ENCODE results near the gene LRRC39.

DNA sequence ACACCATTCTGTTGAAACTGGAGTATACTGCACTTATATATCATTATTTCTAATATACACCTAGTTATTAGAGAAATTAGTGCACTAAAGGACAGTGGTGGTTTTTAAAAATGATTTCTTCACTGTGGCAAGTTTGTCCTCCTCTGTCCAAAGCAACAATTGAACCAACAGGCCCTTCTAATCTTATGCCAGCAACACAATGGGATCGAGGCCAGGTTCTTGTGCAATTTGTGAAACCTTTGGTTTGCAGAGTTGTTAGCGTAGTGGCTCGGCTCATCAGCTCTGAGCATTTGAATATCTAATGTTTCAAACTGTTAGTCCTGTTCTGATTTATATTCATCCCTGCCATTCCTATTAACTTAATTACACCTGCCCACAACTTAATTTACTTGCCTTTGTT, 9.9 kb upstream of the LRRC39 start:
- no peak for TF ChIP-seq POLR2A (IDR thresholded peaks at IDR 0.05)
- TF ChIP-seq, protein P1, sequence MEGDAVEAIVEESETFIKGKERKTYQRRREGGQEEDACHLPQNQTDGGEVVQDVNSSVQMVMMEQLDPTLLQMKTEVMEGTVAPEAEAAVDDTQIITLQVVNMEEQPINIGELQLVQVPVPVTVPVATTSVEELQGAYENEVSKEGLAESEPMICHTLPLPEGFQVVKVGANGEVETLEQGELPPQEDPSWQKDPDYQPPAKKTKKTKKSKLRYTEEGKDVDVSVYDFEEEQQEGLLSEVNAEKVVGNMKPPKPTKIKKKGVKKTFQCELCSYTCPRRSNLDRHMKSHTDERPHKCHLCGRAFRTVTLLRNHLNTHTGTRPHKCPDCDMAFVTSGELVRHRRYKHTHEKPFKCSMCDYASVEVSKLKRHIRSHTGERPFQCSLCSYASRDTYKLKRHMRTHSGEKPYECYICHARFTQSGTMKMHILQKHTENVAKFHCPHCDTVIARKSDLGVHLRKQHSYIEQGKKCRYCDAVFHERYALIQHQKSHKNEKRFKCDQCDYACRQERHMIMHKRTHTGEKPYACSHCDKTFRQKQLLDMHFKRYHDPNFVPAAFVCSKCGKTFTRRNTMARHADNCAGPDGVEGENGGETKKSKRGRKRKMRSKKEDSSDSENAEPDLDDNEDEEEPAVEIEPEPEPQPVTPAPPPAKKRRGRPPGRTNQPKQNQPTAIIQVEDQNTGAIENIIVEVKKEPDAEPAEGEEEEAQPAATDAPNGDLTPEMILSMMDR (IDR thresholded peaks at IDR 0.05), result no peak

Data from breast epithelium (tissue), 3 donors.